Activated CD8-positive, alpha-beta T cell treated with anti-CD3 and anti-CD28 coated beads for 36 hours (primary cell): ENCODE measurements around the gene PON1. TPM values are rescaled to one million over a fixed set of nuclear protein-coding genes. Genes with fewer than 3 reads are reported as not detected.

ENCODE experiments used
- ATAC-seq: fragments of 200-7000 bp; cut with Tn5 transposase; one replicate; pipeline ENCODE4 v1.10.0; 2021; ENCODE audit warnings: mild to moderate bottlenecking, moderate library complexity
- CTCF ChIA-PET: fragments of 350-600 bp; sonication (Branson Sonifier 250); formaldehyde crosslinking; loops from one replicate; lab custom pipeline; 2021; ENCODE audit warnings: antibody characterized with exemption; lab: Charles Lee
- POLR2A ChIA-PET: fragments of 350-600 bp; sonication (Branson Sonifier 250); formaldehyde crosslinking; loops from one replicate; lab custom pipeline; 2021; ENCODE audit warnings: antibody characterized with exemption; lab: Charles Lee
- DNase-seq: peaks from one replicate; pipeline ENCODE4 v3.0.0-alpha.2; 2020
- H3K27ac Mint-ChIP-seq: one replicate; pipeline ENCODE4 v1.8.0; 2021; ENCODE audit warnings: mild to moderate bottlenecking, mixed read lengths
- H3K27me3 Mint-ChIP-seq: one replicate; pipeline ENCODE4 v1.8.0; 2021; ENCODE audit warnings: mixed read lengths
- H3K36me3 Mint-ChIP-seq: one replicate; pipeline ENCODE4 v1.8.0; 2021; ENCODE audit warnings: low read depth, mixed read lengths
- H3K4me1 Mint-ChIP-seq: one replicate; pipeline ENCODE4 v1.8.0; 2021; ENCODE audit warnings: low read depth, mixed read lengths
- H3K4me3 Mint-ChIP-seq: one replicate; pipeline ENCODE4 v1.8.0; 2021; ENCODE audit warnings: mild to moderate bottlenecking, moderate library complexity, mixed read lengths
- H3K9me3 Mint-ChIP-seq: one replicate; pipeline ENCODE4 v1.8.0; 2021; ENCODE audit warnings: mixed read lengths
- CTCF ChIP-seq: fragments of 200-600 bp; IDR thresholded peaks from one replicate; pipeline ENCODE4 v1.8.0; 2022; ENCODE audit warnings: antibody characterized with exemption, mild to moderate bottlenecking
- intact Hi-C: fragments of 100-400 bp; cut with micrococcal nuclease; formaldehyde crosslinking; loops from one replicate; pipeline ENCODE4 v1.10.0; 2022
- total RNA-seq, 2 experiments: library from RNA; stranded (reverse); gene quantifications; one replicate each; pipeline ENCODE4 v1.2.3, GENCODE V29; 2021

PON1 gene
- total RNA-seq, 2 experiments from 2014 or later: not detected

- Mint-ChIP-seq H3K9me3 (no peaks in the 10 kb centered on the region), H3K36me3 (no peaks in the 10 kb centered on the region), H3K4me1 (no peaks in the 10 kb centered on the region), H3K27ac (no peak overlapping the region), H3K27me3 (peaks cover 7% of the 10 kb centered on the region), H3K4me3 (no peak overlapping the region)
- ATAC-seq: no peak
- intact Hi-C loops: no loop called here
- no peak for TF ChIP-seq CTCF
- ChIA-PET CTCF (no interaction called here), POLR2A (no interaction called here)
- no peak for DNase-seq
Observed at GRCh38 chr7:95357623-95358022, 33.3 kb upstream of the PON1 start.

- Mint-ChIP-seq H3K27ac (no peak overlapping the region), H3K4me1 (no peaks in the 10 kb centered on the region), H3K27me3 (peaks cover 1% of the 10 kb centered on the region), H3K9me3 (no peaks in the 10 kb centered on the region), H3K36me3 (no peaks in the 10 kb centered on the region), H3K4me3 (no peak overlapping the region)
- no peak for TF ChIP-seq CTCF
- no peak for DNase-seq
- intact Hi-C loops: no loop called here
- CTCF ChIA-PET: no interaction called here
- ATAC-seq: no peak
- POLR2A ChIA-PET: no interaction called here
Observed at GRCh38 chr7:95342642-95343307, 18.4 kb upstream of the PON1 start.

- Mint-ChIP-seq H3K9me3 (no peaks in the 10 kb centered on the region), H3K4me3 (no peak overlapping the region), H3K27ac (no peak overlapping the region), H3K36me3 (no peaks in the 10 kb centered on the region), H3K4me1 (no peaks in the 10 kb centered on the region), H3K27me3 (no peaks in the 10 kb centered on the region)
- ChIA-PET CTCF (no interaction called here), POLR2A (no interaction called here)
- intact Hi-C loops: no loop called here
- ATAC-seq: no peak
- TF ChIP-seq CTCF: no peak
- no peak for DNase-seq
Observed at GRCh38 chr7:95342029-95342428, 17.7 kb upstream of the PON1 start.

- H3K9me3 Mint-ChIP-seq: no peaks in the 10 kb centered on the region
- no peak for DNase-seq
- H3K36me3 Mint-ChIP-seq: no peaks in the 10 kb centered on the region
- H3K4me3 Mint-ChIP-seq: no peak overlapping the region
- ChIA-PET CTCF (no interaction called here), POLR2A (no interaction called here)
- TF ChIP-seq CTCF: no peak
- H3K27me3 Mint-ChIP-seq: no peaks in the 10 kb centered on the region
- no peak for ATAC-seq
- no peak overlapping the region for H3K27ac Mint-ChIP-seq
- intact Hi-C loops: no loop called here
- no peaks in the 10 kb centered on the region for H3K4me1 Mint-ChIP-seq
Observed at GRCh38 chr7:95340491-95340890, 16.2 kb upstream of the PON1 start.

DNA sequence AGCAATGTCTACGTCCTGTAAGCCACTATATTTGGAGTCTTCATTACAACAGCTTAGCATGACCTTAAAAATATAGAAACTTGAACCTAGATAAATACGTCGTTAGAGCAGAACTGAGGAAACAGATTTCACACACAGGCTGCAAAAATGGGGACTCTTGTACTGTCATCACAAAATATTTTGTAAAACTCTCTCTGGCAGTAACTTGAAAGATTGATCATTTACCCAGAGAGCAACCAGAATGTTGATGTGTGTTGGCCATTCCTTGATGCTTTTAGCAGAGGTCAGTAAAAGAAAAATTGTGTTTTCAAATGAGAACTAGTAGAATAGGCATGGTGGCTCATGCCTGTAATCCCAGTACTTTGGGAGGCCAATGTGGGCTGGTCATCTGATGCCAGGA, 14.5 kb upstream of the PON1 start:
- Mint-ChIP-seq H3K36me3 (no peaks in the 10 kb centered on the region), H3K9me3 (no peaks in the 10 kb centered on the region), H3K27ac (no peak overlapping the region), H3K4me3 (no peak overlapping the region), H3K4me1 (no peaks in the 10 kb centered on the region), H3K27me3 (no peaks in the 10 kb centered on the region)
- ChIA-PET POLR2A (no interaction called here), CTCF (no interaction called here)
- intact Hi-C loops: no loop called here
- no peak for ATAC-seq
- no peak for TF ChIP-seq CTCF
- no peak for DNase-seq
